PC-3 (cell line): ENCODE results near the gene GPRC5A. TPM values are rescaled to one million over a fixed set of nuclear protein-coding genes. Genes with fewer than 3 reads are reported as not detected.
A peak's percentile ranks its signal among the peaks of the same experiment; 100 is the strongest.

Experiments
- ATAC-seq: fragments of 200-7000 bp; cut with Tn5 transposase; 2 replicates; pipeline ENCODE4 v1.9.1; 2020; ENCODE audit warnings: mild to moderate bottlenecking, moderate library complexity
- BruUV-seq: library from RNA; stranded (reverse); fragments of 400-500 nt; replicated peaks from 2 replicates; lab custom pipeline; 2021; lab: Mats Ljungman, UMichigan
- CTCF ChIA-PET: fragments of 300-600 bp; sonication (Branson Sonifier 250); formaldehyde crosslinking; loops from one replicate; lab custom pipeline; 2022; ENCODE audit warnings: antibody characterized with exemption; lab: Charles Lee
- POLR2A ChIA-PET: fragments of 300-600 bp; sonication (Branson Sonifier 250); formaldehyde crosslinking; loops from one replicate; lab custom pipeline; 2022; ENCODE audit warnings: antibody characterized with exemption; ENCODE audit not compliant: unreplicated experiment; lab: Charles Lee
- DNase-seq: peaks from one replicate; pipeline ENCODE4 v3.0.0-alpha.2; 2015
- H2AFZ ChIP-seq: fragments of 300-600 bp; sonication (generic); 2 replicates; pipeline ENCODE4 v1.6.0; 2016; ENCODE audit warnings: antibody characterized with exemption, low read length
- H3F3A ChIP-seq: fragments of 300-600 bp; sonication (generic); one replicate; pipeline ENCODE4 v1.6.0; 2017; ENCODE audit warnings: antibody characterized with exemption, low read length, control low read depth, mild to moderate bottlenecking; ENCODE audit not compliant: unreplicated experiment
- H3K27ac ChIP-seq: fragments of 300-600 bp; sonication (generic); 2 replicates; pipeline ENCODE4 v1.5.1; 2016; ENCODE audit warnings: mild to moderate bottlenecking, low read length
- H3K27me3 ChIP-seq: fragments of 300-600 bp; sonication (generic); 2 replicates; pipeline ENCODE4 v1.6.1; 2016; ENCODE audit warnings: low read length, mixed read lengths
- H3K36me3 ChIP-seq: fragments of 300-600 bp; sonication (generic); 2 replicates; pipeline ENCODE4 v1.6.1; 2016; ENCODE audit warnings: low read depth, mixed run types, low read length, mixed read lengths
- H3K4me1 ChIP-seq: fragments of 300-600 bp; sonication (generic); 2 replicates; pipeline ENCODE4 v1.5.1; 2016; ENCODE audit warnings: low read length; ENCODE audit not compliant: insufficient read depth
- H3K4me2 ChIP-seq: fragments of 300-600 bp; sonication (generic); 2 replicates; pipeline ENCODE4 v1.6.0; 2016; ENCODE audit warnings: low read length
- H3K4me3 ChIP-seq: fragments of 300-600 bp; sonication (generic); 2 replicates; pipeline ENCODE4 v1.5.1; 2016; ENCODE audit warnings: mild to moderate bottlenecking, low read length, mixed read lengths
- H3K79me2 ChIP-seq: fragments of 300-600 bp; sonication (generic); 2 replicates; pipeline ENCODE4 v1.6.1; 2017; ENCODE audit warnings: low read length, mixed read lengths
- H3K9ac ChIP-seq: fragments of 300-600 bp; sonication (generic); 2 replicates; pipeline ENCODE4 v1.6.0; 2016; ENCODE audit warnings: mild to moderate bottlenecking, low read length
- H3K9me2 ChIP-seq: fragments of 300-600 bp; sonication (generic); replicated peaks from 2 replicates; pipeline ENCODE4 v1.6.1; 2016; ENCODE audit warnings: mixed run types, low read length, mixed read lengths
- H3K9me3 ChIP-seq: fragments of 300-600 bp; sonication (generic); 2 replicates; pipeline ENCODE4 v1.6.1; 2016; ENCODE audit warnings: low read length, mixed read lengths
- H4K20me1 ChIP-seq: fragments of 300-600 bp; sonication (generic); 2 replicates; pipeline ENCODE4 v1.6.1; 2016; ENCODE audit warnings: low read length, mixed read lengths
- EZH2 ChIP-seq: fragments of 300-600 bp; sonication (generic); IDR thresholded peaks from one replicate; pipeline ENCODE4 v1.6.1; 2017; ENCODE audit warnings: antibody characterized with exemption, mild to moderate bottlenecking, low read length; ENCODE audit not compliant: unreplicated experiment
- EZH2phosphoT487 ChIP-seq: fragments of 300-600 bp; sonication (generic); IDR thresholded peaks from 2 replicates; pipeline ENCODE4 v1.6.1; 2018; ENCODE audit warnings: mild to moderate bottlenecking, antibody characterized with exemption, low read length, borderline replicate concordance
- intact Hi-C: fragments of 100-400 bp; cut with micrococcal nuclease; formaldehyde crosslinking; loops from 2 replicates; pipeline ENCODE4 v1.9.0; 2023
- total RNA-seq: library from RNA; depleted of rRNA; stranded (reverse); fragments of >200 nt; gene quantifications from 2 replicates; pipeline ENCODE4 v1.2.3, GENCODE V29; 2014
- TF ChIP-seq, protein P1 (sequence below): fragments of 300-600 bp; sonication (generic); conservative IDR thresholded peaks from 2 replicates; pipeline ENCODE4 v1.5.1; 2017; ENCODE audit warnings: antibody characterized with exemption, low read depth, mild to moderate bottlenecking, low read length

Gene GPRC5A
- total RNA-seq, 1 experiment from 2014 or later, result 140 TPM

DNA sequence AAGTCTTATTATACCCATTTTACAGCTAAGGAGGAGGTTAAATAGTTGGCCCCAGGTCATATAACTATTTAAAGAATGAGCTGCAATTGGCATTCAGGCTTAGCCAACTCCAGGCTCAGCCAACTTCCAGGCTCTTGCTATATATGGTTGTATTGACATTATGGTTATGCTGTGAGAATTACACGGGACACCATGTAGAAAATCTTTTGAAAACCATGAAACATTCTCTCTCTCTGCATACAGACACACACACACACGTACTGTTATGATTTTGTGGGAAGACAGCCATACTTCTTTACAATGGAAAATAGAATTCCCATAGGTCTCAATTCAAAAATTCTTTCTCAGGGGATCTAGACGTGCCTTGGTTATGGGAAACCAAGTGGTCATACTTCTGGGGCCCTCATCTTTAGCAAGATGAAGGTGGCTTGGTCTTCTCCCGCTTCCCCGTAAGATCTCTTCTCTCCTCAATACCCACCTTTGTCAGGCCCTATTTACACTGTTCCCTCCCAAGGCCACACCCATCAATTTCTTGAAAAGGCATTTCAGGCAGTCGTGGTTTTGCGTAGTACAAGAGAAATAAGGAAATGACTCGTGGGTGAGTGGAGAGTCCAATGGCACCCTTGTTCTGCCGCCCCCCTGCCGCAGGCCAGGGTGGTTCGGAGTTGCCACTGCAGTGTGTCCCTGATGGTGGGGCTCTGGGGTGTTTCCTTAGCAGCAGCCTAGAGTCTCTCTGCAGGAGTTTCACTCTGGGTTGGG is 10.0 kb upstream of the GPRC5A start:
- H3K4me1 ChIP-seq, result peaks cover 59% of the 10 kb centered on the region
- peak overlapping the region; percentile 80 for H3K9ac ChIP-seq
- peak; percentile 87 for DNase-seq
- H3K9me3 ChIP-seq, result no peaks in the 10 kb centered on the region
- ChIA-PET CTCF (no interaction called here), POLR2A (interaction anchor here (0.8 kb wide), 1 partner anchor 9 kb away, joined by 5 read pairs; no protein-coding TSS in a partner anchor)
- TF ChIP-seq EZH2phosphoT487 (no peak), EZH2 (no peak)
- TF ChIP-seq, protein P1, sequence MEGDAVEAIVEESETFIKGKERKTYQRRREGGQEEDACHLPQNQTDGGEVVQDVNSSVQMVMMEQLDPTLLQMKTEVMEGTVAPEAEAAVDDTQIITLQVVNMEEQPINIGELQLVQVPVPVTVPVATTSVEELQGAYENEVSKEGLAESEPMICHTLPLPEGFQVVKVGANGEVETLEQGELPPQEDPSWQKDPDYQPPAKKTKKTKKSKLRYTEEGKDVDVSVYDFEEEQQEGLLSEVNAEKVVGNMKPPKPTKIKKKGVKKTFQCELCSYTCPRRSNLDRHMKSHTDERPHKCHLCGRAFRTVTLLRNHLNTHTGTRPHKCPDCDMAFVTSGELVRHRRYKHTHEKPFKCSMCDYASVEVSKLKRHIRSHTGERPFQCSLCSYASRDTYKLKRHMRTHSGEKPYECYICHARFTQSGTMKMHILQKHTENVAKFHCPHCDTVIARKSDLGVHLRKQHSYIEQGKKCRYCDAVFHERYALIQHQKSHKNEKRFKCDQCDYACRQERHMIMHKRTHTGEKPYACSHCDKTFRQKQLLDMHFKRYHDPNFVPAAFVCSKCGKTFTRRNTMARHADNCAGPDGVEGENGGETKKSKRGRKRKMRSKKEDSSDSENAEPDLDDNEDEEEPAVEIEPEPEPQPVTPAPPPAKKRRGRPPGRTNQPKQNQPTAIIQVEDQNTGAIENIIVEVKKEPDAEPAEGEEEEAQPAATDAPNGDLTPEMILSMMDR, result no peak
- H3K4me2 ChIP-seq, result peak overlapping the region; percentile 49
- BruUV-seq, result TSS peak; percentile 89
- H3K79me2 ChIP-seq, result peaks cover 5% of the 10 kb centered on the region; the same call in 1 of the 2 replicates
- H3K27me3 ChIP-seq, result no peaks in the 10 kb centered on the region
- H3K27ac ChIP-seq, result peak overlapping the region; percentile 90
- intact Hi-C loops, result no loop called here
- H3K9me2 ChIP-seq, result no peaks in the 10 kb centered on the region
- no peaks in the 10 kb centered on the region for H3K36me3 ChIP-seq
- no peaks in the 10 kb centered on the region for H3F3A ChIP-seq
- H3K4me3 ChIP-seq, result no peak overlapping the region
- H4K20me1 ChIP-seq, result no peaks in the 10 kb centered on the region
- no peak overlapping the region for H2AFZ ChIP-seq
- ATAC-seq, result peak; percentile 66

DNA sequence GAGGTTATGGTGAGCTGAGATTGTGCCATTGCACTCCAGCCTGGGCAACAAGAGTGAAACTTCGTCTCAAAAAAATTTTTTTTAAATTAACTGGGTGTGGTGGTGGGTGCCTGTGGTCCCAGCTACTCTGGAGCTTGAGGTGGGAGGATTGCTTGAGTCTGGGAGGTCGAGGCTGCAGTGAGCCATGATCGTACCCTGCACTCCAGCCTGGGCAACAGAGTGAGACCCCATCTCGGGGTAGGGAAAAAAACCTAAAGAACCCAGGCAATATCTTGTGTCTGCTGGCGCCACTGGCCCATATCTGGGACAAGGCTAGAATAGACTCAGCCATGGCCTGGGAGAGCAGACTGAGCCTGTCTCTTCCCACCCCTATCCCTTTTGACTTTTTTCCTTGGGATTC is 9.1 kb upstream of the GPRC5A start:
- POLR2A ChIA-PET, result interaction anchor here (0.5 to 0.8 kb wide), 2 partner anchors 10 to 494 kb away, joined by 3 to 5 read pairs; no protein-coding TSS in a partner anchor
- TF ChIP-seq, protein P1, result no peak
- TF ChIP-seq EZH2phosphoT487 (no peak), EZH2 (no peak)
- Histone ChIP-seq H3K9me2 (no peaks in the 10 kb centered on the region), H3K4me2 (peak overlapping the region; percentile 68), H3K36me3 (no peaks in the 10 kb centered on the region), H2AFZ (no peak overlapping the region), H3K9me3 (no peaks in the 10 kb centered on the region), H3K4me1 (peaks cover 56% of the 10 kb centered on the region), H3K4me3 (no peak overlapping the region; the same call in 1 of the 2 replicates), H3K79me2 (peaks cover 5% of the 10 kb centered on the region; the same call in 1 of the 2 replicates), H3K27ac (peak overlapping the region; percentile 90), H3K9ac (peak overlapping the region; percentile 80), H4K20me1 (no peaks in the 10 kb centered on the region), H3K27me3 (no peaks in the 10 kb centered on the region), H3F3A (no peaks in the 10 kb centered on the region)
- BruUV-seq, result no TSS peak
- ATAC-seq (no peak), DNase-seq (no peak)
- CTCF ChIA-PET, result interaction anchor here (0.6 kb wide), 1 partner anchor 1257 kb away, joined by 3 read pairs; no protein-coding TSS in a partner anchor
- intact Hi-C loops, result loop anchor here (2.0 kb wide), 1 partner anchor 45 kb away; no protein-coding TSS in a partner anchor
